ENCODE measurements around the gene ZNF385B. TPM values are rescaled to one million over a fixed set of nuclear protein-coding genes. Genes with fewer than 3 reads are reported as not detected.

ZNF385B gene
- polyA plus RNA-seq, 1 of the 3 experiments (the other 2 are of a cell fraction), result 0.16 TPM

- POLR2A ChIA-PET, result no interaction called here
- Histone ChIP-seq H3K4me1 (ENCODE audit: control insufficient read depth in 1 of 2, insufficient read depth in 2 of 2, low read depth in 1 of 2, low read length in 1 of 2) (no peaks in the 10 kb centered on the region), H4K20me1 (ENCODE audit: insufficient read depth) (no peaks in the 10 kb centered on the region), H3F3A (replicated peaks; ENCODE audit: insufficient read depth) (no peaks in the 10 kb centered on the region), H3K4me2 (no peak overlapping the region), H3K4me3 (ENCODE audit: low read depth in 2 of 2, low read length in 1 of 2) (no peak overlapping the region), H2AFZ (ENCODE audit: low read depth) (no peak overlapping the region), H3K9me2 (no peaks in the 10 kb centered on the region), H3K9ac (no peak overlapping the region), H3K79me2 (ENCODE audit: insufficient read depth) (no peaks in the 10 kb centered on the region), H3K27me3 (ENCODE audit: insufficient read depth) (no peaks in the 10 kb centered on the region), H3K9me3 (no peaks in the 10 kb centered on the region), H3K27ac (ENCODE audit: low read depth in 2 of 2, low read length in 1 of 2) (no peak overlapping the region), H3K36me3 (replicated peaks in 1 of 2; ENCODE audit: control insufficient read depth in 1 of 2, insufficient read depth in 2 of 2, low read length in 1 of 2) (no peaks in the 10 kb centered on the region)
- TF ChIP-seq NFIC (IDR thresholded peaks at IDR 0.05; ENCODE audit: borderline replicate concordance) (no peak), USF2 (IDR thresholded peaks at IDR 0.05; ENCODE audit: borderline replicate concordance, low read depth, low read length) (no peak), YY1 (IDR thresholded peaks at IDR 0.05; ENCODE audit: low read depth) (no peak), EZH2phosphoT487 (IDR thresholded peaks at IDR 0.05; ENCODE audit: borderline replicate concordance, low read depth) (no peak), MAX (IDR thresholded peaks at IDR 0.05; ENCODE audit: low read depth) (no peak), TAF1 (IDR thresholded peaks at IDR 0.05; ENCODE audit: borderline replicate concordance, low read depth, low read length) (no peak), SMC3 (IDR thresholded peaks at IDR 0.05; ENCODE audit: low read depth, low read length) (no peak), FOSL2 (IDR thresholded peaks at IDR 0.05; ENCODE audit: borderline replicate concordance, low read depth) (no peak), RFX5 (IDR thresholded peaks at IDR 0.05; ENCODE audit: low read length) (no peak), ELF1 (IDR thresholded peaks at IDR 0.05) (no peak), PBX3 (IDR thresholded peaks at IDR 0.05) (no peak), FOXM1 (IDR thresholded peaks at IDR 0.05; ENCODE audit: low read depth) (no peak), CHD2 (IDR thresholded peaks at IDR 0.05; ENCODE audit: low read length, partially characterized antibody) (no peak), CTCF (IDR thresholded peaks at IDR 0.05) (no peak), GABPA (IDR thresholded peaks at IDR 0.05; ENCODE audit: low read depth) (no peak), MEF2A (IDR thresholded peaks at IDR 0.05; ENCODE audit: borderline replicate concordance, low read depth) (no peak), IRF3 (IDR thresholded peaks at IDR 0.05; ENCODE audit: low read depth, low read length) (no peak), REST (IDR thresholded peaks at IDR 0.05; ENCODE audit: low read depth, low read length) (no peak), JUND (IDR thresholded peaks at IDR 0.05) (no peak)
- no peak for DNase-seq
- WGBS (ENCODE audit: low lambda C conversion rate), result 69% methylated on average over 2 of the region's 2 CpGs
- CTCF ChIA-PET, result no interaction called here
Measured at GRCh38 chr2:179793238-179793637, 68.2 kb downstream of the ZNF385B start.
